ENCODE results near the gene BLNK.
"Not testable (repeated sequence)": the region's sequence is repeated elsewhere in the genome, so short reads cannot be mapped to it uniquely, and the experiment has no call there.

The BLNK gene

DNA sequence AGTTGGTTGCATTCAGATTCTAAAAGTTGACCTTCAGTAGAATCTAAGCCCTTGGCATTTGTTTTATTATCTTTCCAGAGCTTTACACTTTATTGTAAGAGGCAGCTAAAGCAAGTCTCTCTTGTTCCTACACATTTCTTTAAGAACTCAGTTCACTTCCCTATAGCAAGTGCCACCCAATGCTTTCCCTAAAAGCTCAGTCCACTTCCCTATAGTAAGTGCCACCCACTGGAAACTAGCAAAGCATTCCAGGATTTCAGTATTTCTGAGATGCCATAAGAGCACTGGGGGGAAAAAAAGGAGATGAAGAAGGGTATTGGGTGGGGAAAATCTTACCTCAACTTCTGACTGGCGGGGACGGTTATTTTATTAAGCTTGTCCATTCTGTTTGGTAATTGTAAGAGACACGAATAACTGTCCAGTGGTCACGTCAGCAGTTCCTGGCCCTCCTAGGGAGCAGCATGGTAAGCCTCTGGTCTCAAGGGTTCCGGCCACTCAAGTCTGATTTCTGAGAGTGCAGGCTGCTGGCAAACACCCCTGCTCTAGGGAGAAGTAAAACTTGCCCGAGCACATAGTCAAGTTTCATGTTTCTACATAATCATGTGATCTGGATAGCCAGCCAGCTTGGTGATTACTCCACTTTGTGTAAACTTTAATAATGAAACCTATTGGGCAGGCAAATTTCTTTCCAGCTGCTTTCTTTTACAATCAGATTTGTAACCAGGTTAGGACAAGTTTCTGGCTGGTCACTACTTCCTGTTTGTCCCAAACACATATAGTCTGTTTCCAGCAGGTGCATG lies at the start of gene BLNK:
Gene BLNK (minus strand): TSS at position 554 of the 800 bp plus-strand sequence. CDS start 171 bp downstream, at position 383.
- DNase-seq = no peak

GRCh38 chr10:96319754-96320474 lies 48.5 kb upstream of the BLNK start:
- DNase-seq = no peak

DNA sequence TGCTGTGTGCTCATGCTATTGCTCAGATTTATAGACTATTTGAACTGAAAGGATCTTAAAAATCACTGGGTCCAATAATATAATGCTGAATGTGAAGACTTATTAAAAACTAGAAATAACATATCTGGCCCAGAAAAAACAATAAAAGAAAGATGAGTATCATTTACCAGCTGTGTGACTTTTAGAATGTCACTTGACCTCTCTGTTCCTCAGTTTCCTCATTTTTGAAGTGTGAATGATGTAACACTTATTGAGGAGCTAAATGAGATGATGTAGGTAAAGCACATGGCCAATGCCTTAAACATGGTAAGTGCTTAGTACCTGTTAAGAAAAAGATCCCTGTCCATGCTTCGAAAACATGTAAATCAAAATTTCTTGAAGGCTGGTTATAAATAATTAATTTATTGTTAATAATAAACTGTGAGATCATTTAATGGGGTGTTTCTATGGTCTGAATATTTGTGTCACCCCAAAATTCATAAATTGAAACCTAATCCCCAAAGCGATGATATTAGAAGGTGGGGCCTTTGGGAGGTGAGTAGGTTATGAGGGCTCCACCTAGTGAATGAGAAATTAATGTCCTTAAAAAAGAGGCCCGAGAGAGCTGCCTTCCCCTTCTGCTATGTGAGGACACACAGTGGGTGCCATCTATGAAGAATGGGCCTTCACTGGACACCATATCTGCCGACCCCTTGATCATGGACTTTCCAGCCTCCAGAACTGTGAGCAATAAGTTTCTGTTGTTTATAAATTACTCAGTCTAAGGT lies 45.9 kb upstream of the BLNK start:
- no peak for DNase-seq

- no peak for DNase-seq
These were observed 42.0 kb upstream of the BLNK start for GRCh38 chr10:96313344-96313743.

DNA sequence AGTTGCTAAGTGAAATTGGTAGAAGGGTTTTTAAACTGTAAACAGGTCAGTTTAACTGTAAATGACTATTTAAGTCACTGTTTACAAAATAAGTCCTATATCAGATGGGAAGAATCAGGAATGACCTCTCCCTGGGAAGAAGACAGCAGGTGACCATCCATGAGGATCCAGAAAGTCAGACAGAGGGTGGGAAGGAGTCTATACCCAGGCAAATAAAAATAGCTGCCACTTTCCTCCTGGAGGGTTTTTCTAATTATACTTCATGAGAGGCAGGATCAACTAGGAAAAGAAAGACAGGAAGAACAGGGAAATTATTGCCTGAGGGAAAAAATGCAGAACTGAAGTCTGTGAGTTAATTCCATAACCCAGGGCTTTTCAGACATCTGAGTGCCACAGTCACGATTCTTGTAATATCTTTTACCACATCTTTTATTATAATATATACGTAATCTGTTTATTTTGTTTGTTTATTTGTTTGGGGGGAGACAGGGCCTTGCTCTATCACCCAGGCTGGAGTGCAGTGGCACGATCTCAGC lies 39.9 kb upstream of the BLNK start:
- no peak for DNase-seq

GRCh38 chr10:96310321-96310669 lies 38.9 kb upstream of the BLNK start:
- DNase-seq = no peak

- no peak for DNase-seq
These were observed 38.4 kb upstream of the BLNK start for GRCh38 chr10:96309628-96310320.

DNA sequence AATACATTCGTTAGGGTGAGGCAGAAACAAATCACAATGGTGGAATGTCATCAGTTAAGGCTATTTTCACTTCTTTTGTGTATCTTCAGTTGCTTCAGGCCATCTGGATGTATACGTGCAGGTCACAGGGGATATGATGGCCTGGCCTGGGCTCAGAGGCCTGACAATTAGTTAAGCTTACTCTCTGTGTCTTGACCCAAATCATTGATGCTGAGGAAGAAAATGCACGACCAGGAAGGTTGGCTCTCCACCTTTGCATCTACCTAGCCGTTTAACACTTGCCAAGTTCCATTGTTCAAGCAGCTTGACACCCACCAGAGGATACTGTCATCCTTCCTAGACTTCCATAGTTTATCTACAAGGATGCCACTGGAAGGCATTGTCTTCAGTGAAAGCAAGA lies 37.5 kb upstream of the BLNK start:
- not testable (repeated sequence) for DNase-seq

DNA sequence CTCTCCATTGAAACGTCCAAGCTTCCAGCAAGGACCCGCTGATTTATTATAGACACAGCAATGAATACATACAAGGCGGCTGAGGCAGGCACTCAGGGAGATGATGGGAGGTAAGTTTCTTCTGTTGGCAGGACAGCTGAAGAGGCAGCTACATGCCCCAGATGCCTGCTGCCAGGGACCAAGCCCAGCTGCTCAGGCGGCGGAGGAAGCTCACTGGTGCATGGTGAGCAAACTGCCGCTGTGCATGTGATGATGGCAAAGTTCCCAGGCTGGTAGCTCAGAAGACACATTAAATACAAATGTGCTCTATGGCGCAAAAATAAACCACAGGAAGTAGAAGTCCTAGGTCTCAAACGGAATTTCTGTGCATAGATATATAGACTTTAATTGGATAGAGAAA lies 35.1 kb upstream of the BLNK start:
- no peak for DNase-seq

DNA sequence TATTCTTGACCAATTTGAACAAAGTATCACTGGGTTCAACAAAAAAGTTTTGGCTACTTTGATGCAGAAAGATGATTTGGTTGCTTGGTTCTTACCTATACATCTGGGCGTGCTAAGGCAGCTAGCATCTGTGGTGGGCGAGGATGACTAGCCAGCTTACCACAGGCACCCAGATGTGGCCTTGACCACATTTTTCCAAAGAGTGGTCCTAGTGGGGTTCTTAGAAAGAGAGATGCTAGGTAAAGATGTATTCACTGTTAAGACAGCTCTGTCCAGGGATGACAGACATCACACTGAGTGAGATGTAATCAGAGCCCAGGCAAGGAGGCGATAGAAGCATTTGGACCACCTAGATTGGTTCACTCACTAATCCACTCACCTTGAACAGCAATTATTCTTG lies 33.6 kb upstream of the BLNK start:
- no peak for DNase-seq

DNA sequence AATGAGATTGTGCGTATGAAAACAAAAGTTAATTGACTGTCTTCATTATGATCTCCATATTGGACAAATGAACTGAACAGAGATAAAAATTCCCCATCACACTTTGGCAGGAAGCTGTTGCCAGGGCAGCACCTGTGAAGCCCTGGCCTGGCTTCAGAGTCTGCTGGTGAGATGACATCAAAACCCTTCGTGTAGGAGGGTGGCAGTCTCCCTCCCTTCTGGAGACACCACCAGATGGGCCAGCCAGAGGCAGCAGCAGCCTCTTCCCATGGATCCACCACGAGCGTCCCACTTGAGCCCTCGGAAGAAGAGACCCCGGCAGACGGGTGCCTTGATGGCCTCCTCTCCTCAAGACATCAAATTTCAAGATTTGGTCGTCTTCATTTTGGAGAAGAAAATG lies 32.9 kb upstream of the BLNK start, which contains the start of gene DNTT:
Gene DNTT (plus strand): TSS at position 205 of the 400 bp plus-strand sequence. CDS start 64 bp downstream, at position 269.
- DNase-seq = no peak

- no peak for DNase-seq
These were observed 30.2 kb upstream of the BLNK start for GRCh38 chr10:96301616-96302015.

GRCh38 chr10:96299383-96299782 lies 28.0 kb upstream of the BLNK start:
- no peak for DNase-seq

GRCh38 chr10:96298362-96298761 lies 27.0 kb upstream of the BLNK start:
- no peak for DNase-seq

DNA sequence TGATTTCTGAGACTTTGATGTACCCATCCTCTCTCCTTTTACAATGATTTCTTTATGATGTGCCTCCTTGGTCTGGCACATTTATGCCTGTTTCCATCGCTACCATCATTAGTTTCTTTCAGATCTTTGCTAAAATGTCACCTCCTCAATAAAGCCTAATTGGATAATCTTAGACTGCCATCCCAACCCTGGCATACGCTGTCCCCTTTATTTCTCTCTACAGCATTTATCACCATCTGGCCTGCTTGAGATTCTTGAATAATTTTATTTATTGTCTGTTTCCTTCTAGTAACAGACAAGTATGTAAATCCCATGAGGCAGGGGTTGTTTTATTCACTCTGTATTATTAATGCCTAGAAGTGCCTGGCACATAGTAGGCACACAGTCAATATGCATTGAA lies 26.1 kb upstream of the BLNK start:
- DNase-seq = no peak

- DNase-seq = no peak
These were observed 24.1 kb upstream of the BLNK start for GRCh38 chr10:96295475-96295874.

DNA sequence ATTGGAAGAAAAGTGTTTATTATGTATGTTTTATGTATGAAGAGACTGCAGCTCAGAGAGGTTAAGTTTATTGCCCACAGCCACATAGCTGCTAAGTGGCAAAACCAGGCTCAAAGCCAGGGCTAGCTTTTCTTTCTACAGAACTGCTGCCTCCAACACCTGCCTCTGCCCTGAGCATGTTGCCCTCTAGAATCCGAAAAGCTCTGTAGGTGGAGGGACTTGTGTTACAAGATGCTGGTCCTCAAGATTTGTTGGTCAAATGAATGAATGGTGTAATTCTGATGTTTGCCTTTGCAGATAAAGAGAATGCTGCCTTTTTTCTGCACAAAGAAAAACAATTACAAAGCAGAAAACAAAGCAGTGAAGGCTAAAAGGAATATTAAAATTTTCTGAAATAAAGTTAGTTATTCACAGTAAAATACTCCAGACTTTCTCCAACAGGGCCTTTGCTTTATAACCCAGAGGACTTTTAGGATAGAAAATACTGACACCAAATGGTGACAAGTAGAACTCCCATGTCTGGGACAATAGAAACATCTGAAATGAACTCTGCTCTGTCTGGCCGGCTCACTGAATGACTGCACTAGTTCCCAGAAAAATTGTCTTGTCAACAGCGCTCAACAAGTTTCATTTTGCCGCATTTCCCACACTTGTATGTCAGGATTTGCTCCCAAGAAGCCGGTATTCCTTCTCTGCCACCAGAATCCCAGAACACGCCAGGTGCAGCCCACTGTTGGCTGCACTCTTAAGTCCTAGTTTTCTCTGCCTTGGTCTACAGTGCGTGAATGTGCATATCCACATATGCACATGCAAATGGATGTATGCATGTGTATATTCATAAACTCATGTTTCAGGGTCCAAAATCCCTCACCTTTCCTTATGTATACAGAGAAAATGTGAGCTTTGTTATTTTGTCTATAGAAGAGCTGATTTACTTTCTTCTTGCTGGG lies 21.9 kb upstream of the BLNK start:
- DNase-seq = no peak

DNA sequence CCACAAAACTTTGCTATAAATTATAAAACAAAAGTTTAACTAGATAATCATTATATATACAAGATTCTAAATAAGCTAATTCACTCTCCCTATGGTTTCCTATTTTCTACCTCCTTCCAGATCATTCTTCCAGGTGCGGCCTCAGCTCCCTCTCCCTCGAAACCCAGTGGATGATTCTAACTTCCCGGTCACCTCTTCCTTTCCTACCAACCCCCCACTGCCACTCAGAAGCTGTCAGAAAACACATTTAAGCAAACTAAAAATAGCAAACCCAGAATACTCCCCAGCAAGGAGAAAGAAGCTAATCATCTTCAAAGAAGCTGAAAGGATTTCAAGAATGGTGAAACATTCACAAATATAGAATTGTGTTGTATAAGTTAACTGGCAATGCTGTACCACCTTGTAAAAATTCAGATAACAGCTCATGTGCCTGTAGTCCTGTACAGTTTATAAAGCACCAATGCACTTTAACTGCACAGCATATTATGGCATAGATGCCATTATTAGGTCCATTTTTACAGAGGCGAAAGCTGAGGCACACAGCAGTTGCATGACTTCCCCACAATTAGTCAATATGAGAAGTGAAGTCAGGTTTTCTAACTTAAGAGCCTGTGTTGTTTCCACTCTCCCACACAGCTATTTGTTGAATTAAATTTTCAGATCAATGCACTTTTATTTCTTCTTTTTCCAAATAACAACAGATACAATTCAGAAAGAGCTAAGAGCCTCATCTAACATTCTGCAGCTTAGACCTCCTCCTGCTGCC lies 19.2 kb upstream of the BLNK start:
- no peak for DNase-seq

DNA sequence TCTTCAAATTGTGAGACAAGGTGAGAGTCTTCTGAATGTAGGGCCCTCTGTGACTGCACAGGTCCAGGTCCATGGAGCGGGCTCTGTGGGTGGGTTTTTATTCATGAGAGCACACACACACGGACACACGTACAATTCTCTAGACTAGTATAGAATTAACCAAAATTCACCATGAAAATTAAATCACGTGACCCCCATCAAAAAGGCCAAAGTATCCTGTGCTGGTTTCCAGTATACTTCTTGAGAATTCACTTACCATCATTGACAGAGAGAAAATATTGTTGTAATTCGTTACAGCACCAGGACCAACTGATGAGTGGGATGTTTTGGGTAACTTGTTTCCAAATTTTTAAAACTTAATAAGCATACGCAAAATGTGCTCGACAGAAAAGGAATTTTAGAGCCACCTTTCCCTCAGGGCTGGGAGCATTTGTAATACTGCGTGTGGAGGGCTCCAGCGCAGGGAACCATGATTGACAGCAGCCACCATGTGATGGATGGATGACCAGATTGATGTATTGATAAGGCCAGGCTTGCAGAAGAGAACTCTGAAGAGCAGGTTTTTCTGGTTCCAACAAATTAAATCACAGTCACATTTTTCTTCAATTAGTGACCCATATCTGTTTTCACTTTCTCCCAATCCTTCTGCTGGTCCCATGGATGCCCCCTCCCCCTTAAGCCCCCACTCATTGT lies 18.0 kb upstream of the BLNK start:
- DNase-seq = no peak

- DNase-seq = no peak
These were observed 16.8 kb upstream of the BLNK start for GRCh38 chr10:96288151-96288621.
